IMR-90 (cell line): ENCODE measurements around the gene GJC1. TPM values are rescaled to one million over a fixed set of nuclear protein-coding genes. Genes with fewer than 3 reads are reported as not detected.

ENCODE experiments used
- ATAC-seq: fragments of 200-7000 bp; cut with Tn5 transposase; 2 replicates; pipeline ENCODE4 v1.9.1; 2020; ENCODE audit warnings: low read depth, mild to moderate bottlenecking, moderate library complexity
- BruUV-seq: library from RNA; stranded (reverse); fragments of 400-500 nt; replicated peaks from 2 replicates; lab custom pipeline; 2021; lab: Mats Ljungman, UMichigan
- CTCF ChIA-PET: fragments of 300-600 bp; formaldehyde crosslinking; extraction: SDS; loops from one replicate; lab custom pipeline; 2021; ENCODE audit warnings: antibody characterized with exemption; lab: Yijun Ruan, JAX
- POLR2A ChIA-PET: fragments of 300-600 bp; sonication (Branson Sonifier 250); formaldehyde crosslinking; loops from one replicate; lab custom pipeline; 2022; ENCODE audit warnings: antibody characterized with exemption; ENCODE audit not compliant: unreplicated experiment; lab: Charles Lee
- DNase-seq: peaks from one replicate; pipeline ENCODE4 v3.0.0; 2013
- H2AFZ ChIP-seq: replicated peaks from 2 replicates; pipeline ENCODE3; 2013; ENCODE audit warnings: low read length, mild to moderate bottlenecking; ENCODE audit not compliant: poor library complexity
- H2AK5ac ChIP-seq: 2 replicates; pipeline ENCODE4 v1.6.1; 2013; ENCODE audit warnings: low read depth, low read length, inconsistent platforms
- H2AK9ac ChIP-seq: replicated peaks from 2 replicates; pipeline ENCODE3; 2013; ENCODE audit warnings: mild to moderate bottlenecking, low read depth, low read length, moderate library complexity; ENCODE audit not compliant: poor library complexity
- H2BK120ac ChIP-seq: 2 replicates; pipeline ENCODE4 v1.6.1; 2013; ENCODE audit warnings: low read depth, low read length, inconsistent platforms
- H2BK15ac ChIP-seq: 3 replicates; pipeline ENCODE4 v1.6.1; 2013; ENCODE audit warnings: low read depth, low read length, inconsistent platforms
- H2BK20ac ChIP-seq: 2 replicates; pipeline ENCODE4 v1.6.1; 2013; ENCODE audit warnings: low read depth, mild to moderate bottlenecking, inconsistent platforms, low read length, moderate library complexity
- H2BK5ac ChIP-seq: 2 replicates; pipeline ENCODE4 v1.6.1; 2013; ENCODE audit warnings: mild to moderate bottlenecking, low read depth, low read length, inconsistent platforms; ENCODE audit not compliant: poor library complexity, severe bottlenecking
- H3K14ac ChIP-seq: replicated peaks from 2 replicates; pipeline ENCODE4 v1.6.1; 2013; ENCODE audit warnings: low read depth, low read length, inconsistent platforms
- H3K18ac ChIP-seq: 2 replicates; pipeline ENCODE4 v1.6.1; 2013; ENCODE audit warnings: low read depth, low read length, control low read depth
- H3K23ac ChIP-seq: 2 replicates; pipeline ENCODE4 v1.6.1; 2013; ENCODE audit warnings: low read depth, low read length, inconsistent platforms
- H3K27ac ChIP-seq: 2 replicates; pipeline ENCODE4 v1.5.1; 2013; ENCODE audit warnings: mild to moderate bottlenecking, control low read depth, low read length; ENCODE audit not compliant: insufficient read depth
- H3K27me3 ChIP-seq: 2 replicates; pipeline ENCODE4 v1.6.1; 2013; ENCODE audit warnings: low read length; ENCODE audit not compliant: control insufficient read depth, insufficient read depth
- H3K36me3 ChIP-seq: 2 replicates; pipeline ENCODE4 v1.6.1; 2013; ENCODE audit warnings: low read length, mixed read lengths; ENCODE audit not compliant: control insufficient read depth, insufficient read depth
- H3K4ac ChIP-seq: 2 replicates; pipeline ENCODE4 v1.6.1; 2013; ENCODE audit warnings: low read depth, low read length, inconsistent platforms
- H3K4me1 ChIP-seq: 2 replicates; pipeline ENCODE4 v1.6.1; 2013; ENCODE audit warnings: low read length, mixed read lengths; ENCODE audit not compliant: control insufficient read depth, insufficient read depth
- H3K4me2 ChIP-seq: 2 replicates; pipeline ENCODE4 v1.6.1; 2013; ENCODE audit warnings: low read depth, mild to moderate bottlenecking, control low read depth, low read length, moderate library complexity
- H3K4me3 ChIP-seq: 2 replicates; pipeline ENCODE4 v1.5.1; 2013; ENCODE audit warnings: low read depth, mild to moderate bottlenecking, control low read depth, low read length, moderate library complexity; ENCODE audit not compliant: insufficient read depth
- H3K56ac ChIP-seq: 2 replicates; pipeline ENCODE4 v1.6.1; 2013; ENCODE audit warnings: low read length, inconsistent platforms; ENCODE audit not compliant: insufficient read depth; ENCODE audit errors: extremely low read depth
- H3K79me1 ChIP-seq, 2 experiments: 2 replicates each; pipeline ENCODE4 v1.6.1; 2013; ENCODE audit warnings: low read length in 2 of 2, inconsistent platforms in 1 of 2, low read depth in 1 of 2
- H3K9ac ChIP-seq: 2 replicates; pipeline ENCODE4 v1.6.1; 2013; ENCODE audit warnings: low read depth, low read length, control low read depth
- H3K9me1 ChIP-seq: 2 replicates; pipeline ENCODE4 v1.6.1; 2013; ENCODE audit warnings: low read length, inconsistent platforms; ENCODE audit not compliant: insufficient read depth
- H3K9me3 ChIP-seq: 2 replicates; pipeline ENCODE4 v1.6.1; 2013; ENCODE audit warnings: low read length; ENCODE audit not compliant: control insufficient read depth, insufficient read depth
- H4K20me1 ChIP-seq: 2 replicates; pipeline ENCODE4 v1.6.1; 2013; ENCODE audit warnings: low read length, inconsistent platforms; ENCODE audit not compliant: insufficient read depth
- H4K5ac ChIP-seq: 2 replicates; pipeline ENCODE4 v1.6.1; 2013; ENCODE audit warnings: mild to moderate bottlenecking, low read depth, low read length, control low read depth
- H4K8ac ChIP-seq, 2 experiments: 2 replicates each; pipeline ENCODE4 v1.6.1; 2013; ENCODE audit warnings: low read depth in 2 of 2, low read length in 2 of 2, control low read depth in 1 of 2, inconsistent platforms in 1 of 2
- H4K91ac ChIP-seq: 2 replicates; pipeline ENCODE4 v1.6.1; 2013; ENCODE audit warnings: low read depth, low read length, inconsistent platforms; ENCODE audit not compliant: insufficient read depth
- BHLHE40 ChIP-seq: fragments of 150-350 bp; IDR thresholded peaks from 2 replicates; pipeline ENCODE4 v1.6.1; 2016; ENCODE audit warnings: mild to moderate bottlenecking, low read depth, low read length
- CEBPB ChIP-seq: IDR thresholded peaks from 2 replicates; pipeline ENCODE4 v1.6.1; 2012; ENCODE audit warnings: low read depth, low read length, improper control_type of control experiment
- MAZ ChIP-seq: IDR thresholded peaks from 2 replicates; pipeline ENCODE4 v1.6.1; 2012; ENCODE audit warnings: low read depth, mild to moderate bottlenecking, low read length, improper control_type of control experiment, moderate library complexity, borderline replicate concordance
- NFE2L2 ChIP-seq: fragments of 150-350 bp; IDR thresholded peaks from 2 replicates; pipeline ENCODE4 v1.6.1; 2016; ENCODE audit warnings: low read depth, mild to moderate bottlenecking, low read length
- WGBS, 2 experiments: methylation state at CpG; one replicate each; pipeline versions ENCODE4 v1.1.5 to v1.1.7; 2013; ENCODE audit warnings: missing lambda C conversion rate in 2 of 2; ENCODE audit not compliant: insufficient read length in 1 of 2; ENCODE audit errors: extremely low coverage in 2 of 2; 5-methylcytosine and 5-hydroxymethylcytosine counted together
- dilution Hi-C: fragments of 300-500 bp; cut with HindIII; formaldehyde crosslinking; loops from one replicate; pipeline ENCODE4 v1.14.3; 2018; ENCODE audit warnings: low sequenced_read_pairs; ENCODE audit not compliant: unreplicated experiment
- in situ Hi-C: fragments of 300-500 bp; cut with MboI; formaldehyde crosslinking; loops from 3 replicates; pipeline ENCODE4 v1.14.3; 2019; ENCODE audit warnings: low sequenced_read_pairs, inconsistent platforms, mixed read lengths
- intact Hi-C: fragments of 100-400 bp; cut with micrococcal nuclease; formaldehyde crosslinking; loops from 2 replicates; pipeline ENCODE4 v1.10.0; 2022
- polyA plus RNA-seq, 3 experiments: library from polyadenylated mRNA; depleted of rRNA; stranded (reverse); fragments of >200 nt; gene quantifications; 2 replicates each; pipeline ENCODE4 v1.2.3, GENCODE V29; 2012; ENCODE audit warnings: low replicate concordance in 1 of 3
- total RNA-seq: library from RNA; depleted of rRNA; stranded (reverse); fragments of >200 nt; gene quantifications from 2 replicates; pipeline ENCODE4 v1.2.3, GENCODE V29; 2012

Gene GJC1
- total and polyA plus RNA-seq, 2 of the 4 experiments (the other 2 are of a cell fraction) = 23.9 to 69.7 TPM

DNA sequence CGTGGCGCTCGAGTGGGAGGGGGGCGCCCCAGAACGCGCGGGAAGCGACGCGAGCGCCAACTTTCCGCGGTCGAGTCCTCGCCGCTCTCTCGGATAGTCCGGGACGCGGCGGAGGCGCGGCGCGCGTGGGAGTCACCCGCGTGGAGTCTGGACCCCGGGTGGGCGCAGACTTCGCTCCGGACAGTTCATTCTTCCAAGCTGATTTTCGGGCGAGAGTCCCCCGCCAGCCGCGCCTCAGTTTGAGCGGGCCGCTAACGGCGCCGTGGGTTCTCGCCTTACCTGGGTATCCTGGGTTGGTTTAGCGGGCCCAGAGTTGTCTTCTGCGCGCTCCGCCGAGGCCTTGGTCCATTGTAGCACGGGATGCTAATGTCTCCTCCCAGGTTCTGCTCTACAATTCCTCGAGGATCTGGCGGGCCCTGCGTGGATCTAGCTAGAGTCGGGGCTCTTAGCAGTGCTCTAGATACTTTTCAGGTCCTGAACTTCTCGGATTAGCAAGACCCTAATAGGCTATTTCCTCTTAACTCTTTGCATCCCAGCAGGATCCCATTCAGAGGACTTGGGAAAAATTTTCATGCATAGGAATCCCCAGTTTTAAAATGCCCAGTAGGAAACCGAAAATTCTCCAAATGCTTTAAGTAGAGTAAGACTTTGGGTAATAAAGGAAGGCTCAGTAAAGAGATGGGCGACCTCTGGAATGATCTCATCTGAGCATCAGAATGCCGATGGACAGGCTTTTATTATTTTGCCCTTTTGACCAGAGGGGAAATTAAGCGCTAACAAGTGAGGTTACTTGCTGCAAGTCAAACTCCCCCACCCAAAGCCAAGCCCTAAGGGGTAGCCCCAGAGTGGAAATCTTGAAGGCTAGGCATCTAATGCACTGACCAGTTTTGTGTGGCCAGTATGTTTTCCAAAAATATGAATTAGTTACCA, 537 bp upstream of the GJC1 start:
- peak; percentile 1; the same call in 1 of the 2 replicates for TF ChIP-seq BHLHE40
- TF ChIP-seq NFE2L2 = no peak
- 0 out of 2 replicates have a peak, but pooled peaks have one; percentile 0 for TF ChIP-seq MAZ
- no peak for TF ChIP-seq CEBPB
- in situ Hi-C loops = no loop called here
- BruUV-seq = no TSS peak
- Histone ChIP-seq H2BK20ac (no peak overlapping the region), H2AK5ac (no peak overlapping the region; the same call in 1 of the 2 replicates), H4K20me1 (0 out of 2 replicates have a peak, but pooled peaks cover 3% of the 10 kb centered on the region), H2AFZ (peak overlapping the region; percentile 88), H2BK5ac (no peak overlapping the region), H3K4ac (peak overlapping the region; percentile 48), H3K9me3 (no peaks in the 10 kb centered on the region), H4K8ac (peak overlapping the region; percentile 82 to 92), H3K14ac (peak overlapping the region; percentile 27), H3K56ac (peak overlapping the region; percentile 47; the same call in 1 of the 2 replicates), H2BK120ac (peak overlapping the region; percentile 47; the same call in 1 of the 2 replicates), H3K9me1 (0 out of 2 replicates have a peak, but pooled peaks cover 4% of the 10 kb centered on the region), H4K91ac (no peak overlapping the region; the same call in none of the 2 replicates), H3K23ac (peak overlapping the region; percentile 67; the same call in 1 of the 2 replicates), H3K4me1 (peaks cover 2% of the 10 kb centered on the region), H3K36me3 (no peaks in the 10 kb centered on the region), H4K5ac (peak overlapping the region; percentile 50), H3K27me3 (no peaks in the 10 kb centered on the region), H3K79me1 (peaks cover 6 to 11% of the 10 kb centered on the region in 2 experiments; a peak in 2 of 4 replicates), H3K4me3 (peak overlapping the region; percentile 77), H3K4me2 (peak overlapping the region; percentile 86), H3K18ac (no peak overlapping the region; the same call in 1 of the 2 replicates), H2BK15ac (peak overlapping the region; percentile 60; the same call in 1 of the 3 replicates), H3K27ac (peak overlapping the region; percentile 66; the same call in 1 of the 2 replicates), H2AK9ac (peak overlapping the region; percentile 7), H3K9ac (peak overlapping the region; percentile 65)
- WGBS, 2 experiments = 2% methylated on average over 46 of the region's 58 CpGs; no CpG with 5 or more reads in 1 of the 2 experiments
- DNase-seq (no peak), ATAC-seq (peak; percentile 25)
- CTCF ChIA-PET = no interaction called here
- intact Hi-C loops = no loop called here
- POLR2A ChIA-PET = no interaction called here
- dilution Hi-C loops = no loop called here
